HG03025 (cell line): ENCODE data around the gene CNST.

Source experiments
- ATAC-seq: cut with Tn5 transposase; IDR thresholded peaks from one replicate; pipeline ENCODE4 v1.9.1; 2021; ENCODE audit warnings: mild to moderate bottlenecking, moderate library complexity; ENCODE audit not compliant: unreplicated experiment, low FRiP score

The CNST gene

GRCh38 chr1:246566128-246566812 is at the start of gene CNST, which contains the start of gene TFB2M:
CNST (plus strand) TSS chr1:246566456; CDS start chr1:246591563, 25,107 bp downstream.
TFB2M (minus strand) TSS chr1:246566261; CDS start chr1:246566138, 123 bp downstream.
- ATAC-seq = peak; percentile 94

GRCh38 chr1:246517391-246517790 is 48.9 kb upstream of the CNST start:
- ATAC-seq = no peak

- ATAC-seq = no peak
Observed at GRCh38 chr1:246518456-246519205, 47.6 kb upstream of the CNST start.

GRCh38 chr1:246519514-246519913 is 46.7 kb upstream of the CNST start:
- ATAC-seq = no peak

- no peak for ATAC-seq
Observed at GRCh38 chr1:246526380-246526779, 39.9 kb upstream of the CNST start.

GRCh38 chr1:246526915-246527314 is 39.3 kb upstream of the CNST start:
- ATAC-seq = no peak

- ATAC-seq = no peak
Observed at GRCh38 chr1:246527402-246528088, 38.7 kb upstream of the CNST start.

- no peak for ATAC-seq
Observed at GRCh38 chr1:246528933-246529731, 37.1 kb upstream of the CNST start.

GRCh38 chr1:246530482-246530881 is 35.8 kb upstream of the CNST start:
- ATAC-seq = no peak

- no peak for ATAC-seq
Observed at GRCh38 chr1:246532519-246532918, 33.7 kb upstream of the CNST start.

GRCh38 chr1:246533371-246533905 is 32.8 kb upstream of the CNST start:
- no peak for ATAC-seq

GRCh38 chr1:246534114-246534513 is 32.1 kb upstream of the CNST start:
- no peak for ATAC-seq

- no peak for ATAC-seq
Observed at GRCh38 chr1:246537441-246537840, 28.8 kb upstream of the CNST start.

GRCh38 chr1:246537887-246538286 is 28.4 kb upstream of the CNST start:
- ATAC-seq = no peak

GRCh38 chr1:246540738-246541491 is 25.3 kb upstream of the CNST start:
- no peak for ATAC-seq

- no peak for ATAC-seq
Observed at GRCh38 chr1:246544001-246544400, 22.3 kb upstream of the CNST start.

GRCh38 chr1:246549665-246550064 is 16.6 kb upstream of the CNST start:
- ATAC-seq = no peak

GRCh38 chr1:246550402-246550801 is 15.9 kb upstream of the CNST start:
- no peak for ATAC-seq

GRCh38 chr1:246552110-246552509 is 14.1 kb upstream of the CNST start:
- ATAC-seq = no peak

GRCh38 chr1:246554201-246554600 is 12.1 kb upstream of the CNST start:
- no peak for ATAC-seq
